ENCODE measurements around the gene KCNQ1. TPM values are rescaled to one million over a fixed set of nuclear protein-coding genes. Genes with fewer than 3 reads are reported as not detected.

The KCNQ1 gene
- total RNA-seq, 3 donors from 2014 or later (not counting 1 experiment from before 2014, with no cell fraction given) = 1.9 to 7.8 (median 3.3) TPM

- no peak for TF ChIP-seq CTCF (IDR thresholded peaks at IDR 0.05)
- H3K36me3 ChIP-seq (ENCODE audit: control insufficient read depth, insufficient read depth, low read length) = no peaks in the 10 kb centered on the region
- H3K27me3 Mint-ChIP-seq (ENCODE audit: low read depth in 2 of 2) = peaks cover 18 to 21% of the 10 kb centered on the region in 2 donors
- no peaks in the 10 kb centered on the region for H3K4me1 Mint-ChIP-seq
- intact Hi-C loops (cut with micrococcal nuclease) = no loop called here
- no peak overlapping the region for H3K27ac ChIP-seq (ENCODE audit: low read length)
- no peaks in the 10 kb centered on the region for H3K9me3 Mint-ChIP-seq
- ATAC-seq = no peak
- no peak overlapping the region for H3K27ac Mint-ChIP-seq
- DNase-seq = no peak
- no peak overlapping the region for H3K4me3 ChIP-seq (ENCODE audit: low read length)
- no peak overlapping the region for H3K4me3 Mint-ChIP-seq
- 86% methylated on average over 4 of the region's 4 CpGs for WGBS (ENCODE audit: insufficient coverage)
- no peaks in the 10 kb centered on the region for H3K9me3 ChIP-seq (ENCODE audit: control insufficient read depth, insufficient read depth, low read length)
- no peaks in the 10 kb centered on the region for H3K27me3 ChIP-seq (ENCODE audit: control insufficient read depth, insufficient read depth, low read length)
- H3K36me3 Mint-ChIP-seq = no peaks in the 10 kb centered on the region
- H3K4me1 ChIP-seq (ENCODE audit: control insufficient read depth, insufficient read depth, low read length) = no peaks in the 10 kb centered on the region
Measured at GRCh38 chr11:2766166-2766565, 321.4 kb downstream of the KCNQ1 start.

- intact Hi-C loops (cut with micrococcal nuclease) = no loop called here
- Mint-ChIP-seq H3K36me3 (no peaks in the 10 kb centered on the region), H3K4me1 (no peaks in the 10 kb centered on the region), H3K4me3 (no peak overlapping the region), H3K27ac (no peak overlapping the region), H3K9me3 (no peaks in the 10 kb centered on the region), H3K27me3 (ENCODE audit: low read depth in 2 of 2) (peaks cover 21 to 22% of the 10 kb centered on the region in 2 donors)
- H3K27me3 ChIP-seq (ENCODE audit: control insufficient read depth, insufficient read depth, low read length) = no peaks in the 10 kb centered on the region
- H3K4me1 ChIP-seq (ENCODE audit: control insufficient read depth, insufficient read depth, low read length) = no peaks in the 10 kb centered on the region
- H3K27ac ChIP-seq (ENCODE audit: low read length) = no peak overlapping the region
- no peaks in the 10 kb centered on the region for H3K9me3 ChIP-seq (ENCODE audit: control insufficient read depth, insufficient read depth, low read length)
- H3K36me3 ChIP-seq (ENCODE audit: control insufficient read depth, insufficient read depth, low read length) = no peaks in the 10 kb centered on the region
- no peak for TF ChIP-seq CTCF (IDR thresholded peaks at IDR 0.05)
- no peak overlapping the region for H3K4me3 ChIP-seq (ENCODE audit: low read length)
- DNase-seq (no peak), ATAC-seq (no peak)
- WGBS (ENCODE audit: insufficient coverage) = 90% methylated on average over 5 of the region's 5 CpGs
Measured at GRCh38 chr11:2767071-2767470, 322.3 kb downstream of the KCNQ1 start.

- no peaks in the 10 kb centered on the region for H3K9me3 ChIP-seq (ENCODE audit: control insufficient read depth, insufficient read depth, low read length)
- TF ChIP-seq CTCF (IDR thresholded peaks at IDR 0.05) = no peak
- peaks cover 21 to 24% of the 10 kb centered on the region in 2 donors for H3K27me3 Mint-ChIP-seq (ENCODE audit: low read depth in 2 of 2)
- H3K27me3 ChIP-seq (ENCODE audit: control insufficient read depth, insufficient read depth, low read length) = no peaks in the 10 kb centered on the region
- no peak for DNase-seq
- no peak overlapping the region for H3K27ac ChIP-seq (ENCODE audit: low read length)
- no peaks in the 10 kb centered on the region for H3K4me1 ChIP-seq (ENCODE audit: control insufficient read depth, insufficient read depth, low read length)
- ATAC-seq = no peak
- WGBS (ENCODE audit: insufficient coverage) = 82% methylated on average over 8 of the region's 8 CpGs
- no peaks in the 10 kb centered on the region for H3K9me3 Mint-ChIP-seq
- H3K27ac Mint-ChIP-seq = no peak overlapping the region
- no peaks in the 10 kb centered on the region for H3K36me3 ChIP-seq (ENCODE audit: control insufficient read depth, insufficient read depth, low read length)
- no peaks in the 10 kb centered on the region for H3K4me1 Mint-ChIP-seq
- H3K4me3 ChIP-seq (ENCODE audit: low read length) = no peak overlapping the region
- no peak overlapping the region for H3K4me3 Mint-ChIP-seq
- H3K36me3 Mint-ChIP-seq = no peaks in the 10 kb centered on the region
- intact Hi-C loops (cut with micrococcal nuclease) = no loop called here
Measured at GRCh38 chr11:2767801-2768200, 323.0 kb downstream of the KCNQ1 start.
